Effector memory CD8-positive, alpha-beta T cell (primary cell): Measurements from ENCODE around the gene MMP25.

ENCODE experiments used
- ATAC-seq: fragments of 150-1000 bp; cut with Tn5 transposase; replicated peaks from 2 replicates; pipeline ENCODE4 v1.10.0; 2021; ENCODE audit warnings: mild to moderate bottlenecking, moderate library complexity
- DNase-seq, 3 experiments: peaks; one replicate each; pipeline ENCODE4 v3.0.0; 2021
- H3K27ac Mint-ChIP-seq, 2 donors: one replicate each; pipeline ENCODE4 v1.8.0; 2022; ENCODE audit warnings: mild to moderate bottlenecking in 2 of 2, mixed read lengths in 2 of 2, moderate library complexity in 2 of 2
- H3K27me3 Mint-ChIP-seq, 2 donors: one replicate each; pipeline ENCODE4 v1.8.0; 2022; ENCODE audit warnings: mixed read lengths in 2 of 2
- H3K36me3 Mint-ChIP-seq: one replicate; pipeline ENCODE4 v1.8.0; 2022; ENCODE audit warnings: mild to moderate bottlenecking, moderate library complexity, mixed read lengths; ENCODE audit not compliant: insufficient read depth
- H3K4me1 Mint-ChIP-seq, 2 donors: one replicate each; pipeline ENCODE4 v1.8.0; 2022; ENCODE audit warnings: low read depth in 2 of 2, mixed read lengths in 2 of 2
- H3K4me3 Mint-ChIP-seq, 2 donors: one replicate each; pipeline ENCODE4 v1.8.0; 2022; ENCODE audit warnings: mild to moderate bottlenecking in 2 of 2, mixed read lengths in 2 of 2, moderate library complexity in 2 of 2
- H3K9me3 Mint-ChIP-seq, 2 donors: one replicate each; pipeline ENCODE4 v1.8.0; 2022; ENCODE audit warnings: mixed read lengths in 2 of 2
- total RNA-seq, 9 experiments: gene quantifications; one replicate each; lab custom pipeline; 2026; lab: John Stamatoyannopoulos, UW

MMP25 gene, protein sequence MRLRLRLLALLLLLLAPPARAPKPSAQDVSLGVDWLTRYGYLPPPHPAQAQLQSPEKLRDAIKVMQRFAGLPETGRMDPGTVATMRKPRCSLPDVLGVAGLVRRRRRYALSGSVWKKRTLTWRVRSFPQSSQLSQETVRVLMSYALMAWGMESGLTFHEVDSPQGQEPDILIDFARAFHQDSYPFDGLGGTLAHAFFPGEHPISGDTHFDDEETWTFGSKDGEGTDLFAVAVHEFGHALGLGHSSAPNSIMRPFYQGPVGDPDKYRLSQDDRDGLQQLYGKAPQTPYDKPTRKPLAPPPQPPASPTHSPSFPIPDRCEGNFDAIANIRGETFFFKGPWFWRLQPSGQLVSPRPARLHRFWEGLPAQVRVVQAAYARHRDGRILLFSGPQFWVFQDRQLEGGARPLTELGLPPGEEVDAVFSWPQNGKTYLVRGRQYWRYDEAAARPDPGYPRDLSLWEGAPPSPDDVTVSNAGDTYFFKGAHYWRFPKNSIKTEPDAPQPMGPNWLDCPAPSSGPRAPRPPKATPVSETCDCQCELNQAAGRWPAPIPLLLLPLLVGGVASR
- total RNA-seq, result 1.6 to 23.2 (median 2.9) reads per million in 9 experiments

GRCh38 chr16:3045758-3046640 is at the start of gene MMP25:
Gene MMP25 (plus strand): TSS chr16:3046561. CDS start chr16:3046918, 357 bp downstream.
- no peaks in the 10 kb centered on the region for H3K9me3 Mint-ChIP-seq
- no peak within 1 kb of the TSS for H3K27ac Mint-ChIP-seq
- peaks cover 7 to 35% of the 10 kb centered on the region in 2 donors for H3K27me3 Mint-ChIP-seq
- H3K36me3 Mint-ChIP-seq, result no peaks in the 10 kb centered on the region
- peaks cover 17 to 27% of the 10 kb centered on the region in 2 donors for H3K4me1 Mint-ChIP-seq
- peak; percentile 34 for ATAC-seq
- H3K4me3 Mint-ChIP-seq, result peak within 1 kb of the TSS; percentile 73 to 74
- no peak for DNase-seq

- H3K4me1 Mint-ChIP-seq, result peaks cover 0 to 6% of the 10 kb centered on the region in 2 donors
- H3K36me3 Mint-ChIP-seq, result peaks cover 11% of the 10 kb centered on the region
- H3K27ac Mint-ChIP-seq, result no peak overlapping the region
- H3K4me3 Mint-ChIP-seq, result no peak overlapping the region
- H3K27me3 Mint-ChIP-seq, result peaks cover 16 to 30% of the 10 kb centered on the region in 2 donors
- H3K9me3 Mint-ChIP-seq, result no peaks in the 10 kb centered on the region
- DNase-seq (no peak), ATAC-seq (no peak)
Observed at GRCh38 chr16:2999929-3000328, 46.4 kb upstream of the MMP25 start.

DNA sequence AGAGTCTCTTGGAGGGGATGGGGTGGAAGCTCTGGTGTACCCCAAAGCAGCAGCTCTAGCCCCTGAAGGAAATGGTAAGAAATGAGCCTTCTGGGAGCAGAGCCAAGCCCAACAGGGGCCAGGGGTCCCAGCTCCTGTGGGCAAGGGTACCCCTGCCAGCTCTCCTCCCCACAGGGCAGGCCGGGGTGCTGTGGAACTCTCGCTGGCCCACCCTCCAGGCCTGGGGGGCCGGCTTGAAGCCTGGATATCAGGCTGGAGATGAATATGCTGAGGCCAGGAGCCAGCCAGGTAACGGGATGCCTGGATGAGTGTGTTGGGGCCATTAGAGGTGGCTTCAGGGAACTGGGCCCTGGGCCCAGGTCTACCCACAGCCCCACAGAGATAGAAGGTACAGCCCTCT is 45.8 kb upstream of the MMP25 start:
- Mint-ChIP-seq H3K27me3 (peaks cover 16 to 30% of the 10 kb centered on the region in 2 donors), H3K4me1 (peaks cover 0 to 7% of the 10 kb centered on the region in 2 donors), H3K36me3 (peaks cover 11% of the 10 kb centered on the region), H3K9me3 (no peaks in the 10 kb centered on the region), H3K27ac (no peak overlapping the region), H3K4me3 (no peak overlapping the region)
- DNase-seq, result no peak
- no peak for ATAC-seq

- no peak for DNase-seq
Observed at GRCh38 chr16:3001316-3001715, 45.0 kb upstream of the MMP25 start.

DNA sequence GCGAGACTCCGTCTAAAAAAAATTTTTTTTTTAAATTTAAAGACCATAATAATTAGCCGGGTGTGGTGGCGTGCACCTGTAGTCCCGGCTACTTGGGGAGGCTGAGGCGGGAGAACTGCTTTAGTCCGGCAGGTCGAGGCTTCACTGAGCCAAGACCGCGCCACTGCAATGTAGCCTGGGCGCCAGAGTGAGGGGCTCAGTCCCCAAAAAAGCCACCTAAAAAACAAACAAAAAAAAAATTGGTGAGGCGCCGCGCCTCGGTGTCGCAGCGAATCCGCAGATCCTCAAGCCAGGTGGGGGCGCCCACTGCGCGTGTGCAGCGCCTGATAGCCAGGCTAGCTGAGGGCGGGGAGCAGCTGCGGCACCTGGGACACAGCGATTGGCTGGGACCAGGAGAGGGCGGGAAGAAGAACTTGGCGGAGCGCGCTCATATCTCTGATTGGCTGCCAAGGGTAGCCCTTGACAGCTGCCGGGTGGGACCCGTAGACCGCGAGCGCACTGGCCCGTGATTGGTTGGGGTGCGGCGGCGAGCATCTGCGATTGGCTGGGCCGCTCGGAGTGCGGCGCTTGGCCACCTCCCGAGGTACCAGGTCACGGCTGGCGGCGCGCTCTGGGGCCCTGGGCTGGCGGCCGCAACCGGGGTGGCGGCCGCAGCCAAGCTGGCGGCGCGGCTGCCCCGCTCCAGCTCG is 42.6 kb upstream of the MMP25 start:
- H3K4me1 Mint-ChIP-seq, result peaks cover 14 to 26% of the 10 kb centered on the region in 2 donors
- peak overlapping the region; percentile 77 to 78 for H3K4me3 Mint-ChIP-seq
- peak overlapping the region in 1 of 2 donors; percentile 46 for H3K27ac Mint-ChIP-seq
- no peaks in the 10 kb centered on the region for H3K9me3 Mint-ChIP-seq
- DNase-seq (peak; percentile 91 to 92 (median 91)), ATAC-seq (peak; percentile 97)
- H3K27me3 Mint-ChIP-seq, result peaks cover 16 to 40% of the 10 kb centered on the region in 2 donors
- H3K36me3 Mint-ChIP-seq, result peaks cover 11% of the 10 kb centered on the region

More at GRCh38 chr16:3001316-3001715, 45.0 kb upstream of the MMP25 start:
- no peak overlapping the region for H3K4me3 Mint-ChIP-seq
- H3K27ac Mint-ChIP-seq, result no peak overlapping the region
- H3K27me3 Mint-ChIP-seq, result peaks cover 16 to 30% of the 10 kb centered on the region in 2 donors
- H3K36me3 Mint-ChIP-seq, result peaks cover 11% of the 10 kb centered on the region
- no peaks in the 10 kb centered on the region for H3K9me3 Mint-ChIP-seq
- ATAC-seq, result no peak
- H3K4me1 Mint-ChIP-seq, result peaks cover 0 to 7% of the 10 kb centered on the region in 2 donors

DNA sequence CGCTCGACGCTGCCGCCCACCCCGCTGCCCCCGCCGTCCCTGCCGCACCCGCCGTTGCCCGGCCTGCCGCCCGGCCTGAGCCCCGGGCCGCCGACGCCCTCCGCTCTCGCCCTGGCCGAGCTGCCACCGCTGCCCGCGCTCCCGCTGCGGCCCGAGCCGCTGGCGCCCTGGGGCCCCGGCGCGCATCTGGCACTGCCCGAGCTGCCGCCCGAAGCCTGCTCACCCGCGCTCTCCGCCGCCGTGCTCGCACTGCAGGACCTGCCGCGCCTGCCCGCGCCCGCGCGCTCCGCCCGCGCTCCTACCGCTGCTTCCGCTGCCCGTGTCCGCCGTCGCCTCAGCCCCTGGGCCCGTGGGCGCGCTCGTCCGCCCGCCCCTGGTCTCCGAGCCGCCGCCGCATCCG is 42.0 kb upstream of the MMP25 start:
- no peak overlapping the region for H3K27ac Mint-ChIP-seq
- no peaks in the 10 kb centered on the region for H3K9me3 Mint-ChIP-seq
- H3K4me3 Mint-ChIP-seq, result peak overlapping the region in 1 of 2 donors; percentile 64
- H3K27me3 Mint-ChIP-seq, result peaks cover 16 to 35% of the 10 kb centered on the region in 2 donors
- H3K36me3 Mint-ChIP-seq, result peaks cover 11% of the 10 kb centered on the region
- peaks cover 14 to 27% of the 10 kb centered on the region in 2 donors for H3K4me1 Mint-ChIP-seq
- DNase-seq, result no peak
- ATAC-seq, result peak; percentile 13

- H3K27ac Mint-ChIP-seq, result no peak overlapping the region
- H3K27me3 Mint-ChIP-seq, result peaks cover 11 to 31% of the 10 kb centered on the region in 2 donors
- H3K4me1 Mint-ChIP-seq, result peaks cover 14 to 27% of the 10 kb centered on the region in 2 donors
- DNase-seq (no peak), ATAC-seq (no peak)
- H3K9me3 Mint-ChIP-seq, result no peaks in the 10 kb centered on the region
- H3K36me3 Mint-ChIP-seq, result peaks cover 11% of the 10 kb centered on the region
- peak overlapping the region; percentile 57 to 64 for H3K4me3 Mint-ChIP-seq
Observed at GRCh38 chr16:3004781-3005284, 41.5 kb upstream of the MMP25 start.

DNA sequence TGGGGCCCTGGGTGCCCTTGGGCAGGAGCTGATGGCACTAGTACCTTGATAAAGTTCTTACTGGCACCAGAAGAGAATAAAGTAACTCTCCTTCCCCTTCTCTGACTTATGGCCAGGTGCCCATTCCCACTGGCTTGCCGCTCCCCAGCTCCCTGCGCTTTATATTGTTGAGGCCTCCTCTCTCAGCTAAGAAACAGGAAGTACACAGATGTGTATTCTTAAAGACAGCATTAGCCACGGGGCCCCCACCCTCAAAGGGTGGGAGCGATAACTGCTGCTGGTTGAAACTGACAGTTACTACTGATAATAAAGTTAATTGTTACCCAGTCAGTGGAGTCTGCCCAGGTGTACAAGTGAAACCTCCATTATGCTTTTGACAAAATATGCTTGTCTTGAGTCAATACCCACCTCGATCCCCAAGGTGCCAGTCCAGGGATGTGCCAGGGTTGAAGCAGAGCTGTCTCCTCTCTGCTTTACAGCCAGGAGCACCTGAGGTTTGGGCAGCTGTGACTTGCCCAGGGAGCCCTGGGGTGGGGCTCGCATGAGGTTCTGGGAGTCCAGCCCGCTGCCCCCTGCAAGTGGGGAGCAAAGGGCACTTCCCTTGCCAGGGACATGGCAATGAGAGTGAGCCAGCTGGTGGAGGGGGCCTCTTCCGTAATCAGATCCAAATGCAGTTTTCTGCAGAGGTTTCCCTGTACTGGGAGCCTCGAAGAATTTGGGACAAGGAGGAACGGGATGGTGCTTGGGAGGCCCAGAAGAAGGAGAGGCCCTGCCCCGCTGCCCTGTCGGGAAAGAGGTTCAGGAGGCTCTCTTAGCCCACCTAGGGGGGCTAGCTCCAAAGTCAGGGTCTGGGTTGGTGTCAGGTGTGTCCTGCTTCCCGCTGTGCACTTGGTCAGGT is 39.1 kb upstream of the MMP25 start:
- H3K27me3 Mint-ChIP-seq, result peaks cover 0 to 23% of the 10 kb centered on the region in 2 donors
- H3K4me3 Mint-ChIP-seq, result peak overlapping the region; percentile 59 to 80
- H3K36me3 Mint-ChIP-seq, result peaks cover 6% of the 10 kb centered on the region
- H3K9me3 Mint-ChIP-seq, result no peaks in the 10 kb centered on the region
- no peak overlapping the region for H3K27ac Mint-ChIP-seq
- H3K4me1 Mint-ChIP-seq, result peaks cover 14 to 27% of the 10 kb centered on the region in 2 donors
- ATAC-seq, result no peak
- DNase-seq, result no peak

DNA sequence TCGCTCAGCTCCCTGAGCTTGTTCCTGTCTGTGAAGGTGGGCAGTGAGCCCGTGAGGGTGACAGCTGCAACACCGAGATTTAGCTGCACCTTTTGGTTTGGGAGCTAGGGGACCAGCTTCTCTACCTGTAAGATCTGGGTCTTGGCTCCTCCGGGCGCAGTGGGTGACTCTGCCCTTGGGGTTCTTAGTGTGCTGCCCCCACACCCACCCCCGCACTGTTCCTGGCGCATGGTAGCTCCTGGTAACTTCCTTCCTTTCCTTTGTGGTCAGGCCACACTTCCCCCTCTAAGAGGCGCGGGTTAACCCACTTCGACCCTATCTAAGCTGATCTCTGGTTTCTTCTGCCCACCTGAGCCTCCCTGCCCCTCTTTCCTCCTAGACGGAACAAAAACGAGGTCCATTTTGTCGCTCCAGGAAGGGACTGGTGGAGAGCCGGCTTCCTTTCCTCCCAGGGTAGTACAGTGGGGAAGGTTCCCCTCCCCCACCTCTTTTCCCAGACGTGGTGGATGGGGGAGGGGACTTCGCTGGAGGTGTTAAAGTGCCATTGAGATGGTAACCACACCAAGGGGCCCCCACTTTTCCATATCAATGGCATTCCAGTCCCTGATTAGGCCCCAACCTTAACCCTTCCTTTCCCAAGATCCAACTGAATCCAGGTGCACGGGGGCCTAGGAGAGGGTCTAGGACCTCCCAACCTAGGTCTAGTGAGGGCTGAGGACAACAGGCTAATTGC is 38.2 kb upstream of the MMP25 start:
- Mint-ChIP-seq H3K36me3 (peaks cover 6% of the 10 kb centered on the region), H3K27me3 (peaks cover 0 to 30% of the 10 kb centered on the region in 2 donors), H3K4me3 (peak overlapping the region; percentile 59 to 80), H3K9me3 (no peaks in the 10 kb centered on the region), H3K27ac (peak overlapping the region in 1 of 2 donors; percentile 55), H3K4me1 (peaks cover 14 to 27% of the 10 kb centered on the region in 2 donors)
- no peak for ATAC-seq
- peak in 1 of 3 experiments; percentile 18 for DNase-seq

- no peak for ATAC-seq
- Mint-ChIP-seq H3K4me1 (peaks cover 14 to 27% of the 10 kb centered on the region in 2 donors), H3K27ac (peak overlapping the region in 1 of 2 donors; percentile 55), H3K4me3 (peak overlapping the region; percentile 59 to 80), H3K9me3 (no peaks in the 10 kb centered on the region), H3K27me3 (peaks cover 0 to 32% of the 10 kb centered on the region in 2 donors), H3K36me3 (peaks cover 3% of the 10 kb centered on the region)
- no peak for DNase-seq
Observed at GRCh38 chr16:3008690-3009037, 37.7 kb upstream of the MMP25 start.

GRCh38 chr16:3009568-3010390 is 36.6 kb upstream of the MMP25 start:
- ATAC-seq, result no peak
- Mint-ChIP-seq H3K27me3 (peaks cover 0 to 42% of the 10 kb centered on the region in 2 donors), H3K9me3 (no peaks in the 10 kb centered on the region), H3K4me3 (no peak overlapping the region), H3K36me3 (peaks cover 4% of the 10 kb centered on the region), H3K27ac (no peak overlapping the region), H3K4me1 (peaks cover 14 to 23% of the 10 kb centered on the region in 2 donors)
- DNase-seq, result no peak
